HepG2 (cell line): ENCODE measurements around the gene WWC2. TPM values are rescaled to one million over a fixed set of nuclear protein-coding genes. Genes with fewer than 3 reads are reported as not detected.
A peak's percentile ranks its signal among the peaks of the same experiment; 100 is the strongest.

Experiments used
- ATAC-seq: fragments of 200-7000 bp; cut with Tn5 transposase; 3 replicates; pipeline ENCODE4 v1.9.1; 2020; ENCODE audit warnings: mild to moderate bottlenecking, moderate library complexity
- BruUV-seq: library from RNA; stranded (reverse); fragments of 400-500 nt; replicated peaks from 2 replicates; lab custom pipeline; 2021; lab: Mats Ljungman, UMichigan
- CTCF ChIA-PET: fragments of 300-600 bp; formaldehyde crosslinking; extraction: SDS; loops from one replicate; lab custom pipeline; 2021; ENCODE audit warnings: low total read pairs, inconsistent platforms, low intra/inter-chr PET ratio; lab: Yijun Ruan, JAX
- POLR2A ChIA-PET: fragments of 350-600 bp; sonication (Branson Sonifier 250); formaldehyde crosslinking; loops from one replicate; lab custom pipeline; 2020; ENCODE audit warnings: antibody characterized with exemption, inconsistent platforms; lab: Yijun Ruan, JAX
- DNase-seq: peaks from one replicate; pipeline ENCODE4 v3.0.0-alpha.2; 2015; ENCODE audit warnings: low spot score
- FAIRE-seq: peaks from 3 replicates; lab custom pipeline; 2011; peaks lifted over from hg19 to GRCh38; lab: Jason Lieb, UNC
- H2AFZ ChIP-seq: one replicate; pipeline ENCODE4 v1.6.1; 2011; ENCODE audit warnings: low read length, inconsistent platforms
- H3K27ac ChIP-seq: fragments of 300-600 bp; 3 replicates; pipeline ENCODE4 v1.8.0; 2011; ENCODE audit warnings: mixed run types, mild to moderate bottlenecking, mixed read lengths, low read length, inconsistent platforms; ENCODE audit not compliant: insufficient read depth; ENCODE audit errors: extremely low read length
- H3K27me3 ChIP-seq, 2 experiments: fragments of 200-600 bp in 1 of 2; 2 replicates in 1 of 2; 3 replicates in 1 of 2; pipeline versions ENCODE4 v1.6.0 to v1.8.0; 2011; ENCODE audit warnings: low read length in 2 of 2, mild to moderate bottlenecking in 2 of 2, moderate library complexity in 2 of 2, inconsistent platforms in 1 of 2; ENCODE audit not compliant: insufficient read depth in 2 of 2, control insufficient read depth in 1 of 2
- H3K36me3 ChIP-seq, 2 experiments: fragments of 200-600 bp in 1 of 2; replicated peaks in 1 of 2; 2 replicates in 1 of 2; 3 replicates in 1 of 2; pipeline versions ENCODE4 v1.5.1 to v1.8.0; 2011; ENCODE audit warnings: low read length in 2 of 2, inconsistent platforms in 1 of 2; ENCODE audit not compliant: insufficient read depth in 2 of 2, control insufficient read depth in 1 of 2
- H3K4me1 ChIP-seq: 2 replicates; pipeline ENCODE4 v1.5.1; 2012; ENCODE audit warnings: low read length, inconsistent platforms; ENCODE audit not compliant: insufficient read depth
- H3K4me2 ChIP-seq: 2 replicates; pipeline ENCODE4 v1.6.0; 2011; ENCODE audit warnings: low read depth, low read length, inconsistent platforms
- H3K4me3 ChIP-seq, 3 experiments: fragments of 200-600 bp in 1 of 3; sonication (generic), shearing (Covaris generic) in 1 of 3; replicated peaks in 1 of 3; 2 replicates each; pipeline ENCODE4 v1.5.1; 2011 to 2016; ENCODE audit warnings: low read length in 3 of 3, inconsistent platforms in 2 of 3, low read depth in 2 of 3, mild to moderate bottlenecking in 2 of 3, control low read depth in 1 of 3, mixed read lengths in 1 of 3; ENCODE audit not compliant: insufficient read depth in 1 of 3
- H3K79me2 ChIP-seq: one replicate; pipeline ENCODE4 v1.6.1; 2011; ENCODE audit warnings: low read length, inconsistent platforms; ENCODE audit not compliant: insufficient read depth
- H3K9ac ChIP-seq: 2 replicates; pipeline ENCODE4 v1.6.0; 2011; ENCODE audit warnings: mild to moderate bottlenecking, low read depth, low read length, inconsistent platforms; ENCODE audit not compliant: insufficient read depth
- H3K9me3 ChIP-seq: 2 replicates; pipeline ENCODE4 v1.5.1; 2012; ENCODE audit warnings: mild to moderate bottlenecking, low read length
- H4K20me1 ChIP-seq: 2 replicates; pipeline ENCODE4 v1.6.0; 2011; ENCODE audit warnings: inconsistent platforms, mild to moderate bottlenecking, low read length, moderate library complexity; ENCODE audit not compliant: insufficient read depth
- ARID3A ChIP-seq: IDR thresholded peaks from 2 replicates; pipeline ENCODE4 v1.6.1; 2012; ENCODE audit warnings: low read depth, low read length, improper control_type of control experiment
- ATF2 ChIP-seq: sonication (generic); formaldehyde crosslinking; IDR thresholded peaks from 2 replicates; pipeline ENCODE4 v1.4.0; 2020; ENCODE audit warnings: missing genetic modification reagents
- E2F1 ChIP-seq: sonication (generic); formaldehyde crosslinking; IDR thresholded peaks from 2 replicates; pipeline ENCODE4 v1.5.0; 2020; ENCODE audit warnings: missing genetic modification reagents
- GLI4 ChIP-seq: sonication (generic); formaldehyde crosslinking; IDR thresholded peaks from 2 replicates; pipeline ENCODE4 v1.5.1; 2020; ENCODE audit warnings: missing genetic modification reagents, mild to moderate bottlenecking, moderate library complexity, borderline replicate concordance
- HINFP ChIP-seq: sonication (generic); formaldehyde crosslinking; IDR thresholded peaks from 2 replicates; pipeline ENCODE4 v1.4.0; 2020; ENCODE audit warnings: low read depth, mild to moderate bottlenecking, missing genetic modification reagents
- KDM6A ChIP-seq: IDR thresholded peaks from 2 replicates; pipeline ENCODE4 v1.6.1; 2016; ENCODE audit warnings: low read depth
- NCOA1 ChIP-seq: sonication (generic); formaldehyde crosslinking; IDR thresholded peaks from 2 replicates; pipeline ENCODE4 v1.9.0; 2021; ENCODE audit warnings: missing genetic modification reagents
- TBX3 ChIP-seq: fragments of 450-650 bp; IDR thresholded peaks from 2 replicates; pipeline ENCODE4 v1.6.1; 2017; ENCODE audit warnings: antibody characterized with exemption, mild to moderate bottlenecking, inconsistent platforms, borderline replicate concordance
- ZBED4 ChIP-seq: sonication (generic); formaldehyde crosslinking; IDR thresholded peaks from 2 replicates; pipeline ENCODE4 v1.4.0; 2020; ENCODE audit warnings: missing genetic modification reagents, borderline replicate concordance
- ZNF296 ChIP-seq: sonication (generic); formaldehyde crosslinking; conservative IDR thresholded peaks from 2 replicates; pipeline ENCODE4 v1.5.0; 2020; ENCODE audit warnings: mild to moderate bottlenecking, missing genetic modification reagents
- ZNF335 ChIP-seq: sonication (generic); formaldehyde crosslinking; IDR thresholded peaks from 2 replicates; pipeline ENCODE4 v1.4.0; 2020; ENCODE audit warnings: missing genetic modification reagents
- ZNF614 ChIP-seq: IDR thresholded peaks from 2 replicates; pipeline ENCODE4 v1.6.1; 2018; ENCODE audit warnings: missing biosample characterization, missing genetic modification reagents, inconsistent platforms, borderline replicate concordance
- ZNF841 ChIP-seq: sonication (generic); formaldehyde crosslinking; IDR thresholded peaks from 2 replicates; pipeline ENCODE4 v1.8.1; 2023; ENCODE audit warnings: missing genetic modification reagents, borderline replicate concordance
- WGBS: methylation state at CpG from one replicate; pipeline ENCODE4 v1.1.6; 2017; ENCODE audit warnings: low lambda C conversion rate; 5-methylcytosine and 5-hydroxymethylcytosine counted together
- in situ Hi-C: cut with HindIII; loops from 2 replicates; pipeline ENCODE4 v1.10.0; 2017; ENCODE audit warnings: low pct_unique_long_range_greater_than_20kb; ENCODE audit not compliant: extremely low pct_ligation_motif_present
- intact Hi-C: fragments of 100-400 bp; cut with micrococcal nuclease; formaldehyde crosslinking; loops from one replicate; pipeline ENCODE4 v1.10.0; 2022; ENCODE audit not compliant: unreplicated experiment
- polyA plus RNA-seq, 8 experiments: library from polyadenylated mRNA; depleted of rRNA in 3 of 8; stranded (reverse) in 7 of 8; unstranded in 1 of 8; fragments of >200 nt; fragmentation: Illumina TruSeq in 4 of 8; extraction: Trizol in 4 of 8; gene quantifications; 2 replicates each; pipeline versions ENCODE4 v1.2.1 to v1.2.3, GENCODE V29; 2011 to 2016; ENCODE audit warnings: low read depth in 4 of 8, missing spikeins in 1 of 8, mixed read lengths in 1 of 8; ENCODE audit not compliant: insufficient read depth in 1 of 8
- total RNA-seq, 5 experiments: library from RNA; depleted of rRNA; stranded (reverse); fragments of >200 nt; fragmentation: Illumina TruSeq; extraction: Trizol; gene quantifications; 2 replicates each; pipeline ENCODE4 v1.2.3, GENCODE V29; 2016; ENCODE audit warnings: low read depth in 1 of 5

The WWC2 gene
- total and polyA plus RNA-seq, 2 of the 13 experiments (the other 11 are each of a cell fraction or from before 2014, with no cell fraction given): 40.0 to 50.1 TPM

GRCh38 chr4:183333202-183333601, 234.1 kb downstream of the WWC2 start (continued):
- TF ChIP-seq ATF2 (CRISPR knock-in tag): no peak
- TF ChIP-seq HINFP (CRISPR knock-in tag): no peak
- no peak for TF ChIP-seq ZNF614 (CRISPR knock-in tag)

- intact Hi-C loops (no loop called here), in situ Hi-C loops (no loop called here)
- H3K4me2 ChIP-seq: peak overlapping the region; percentile 49
- POLR2A ChIA-PET: no interaction called here
- no peaks in the 10 kb centered on the region for H3K36me3 ChIP-seq
- WGBS: 0% methylated on average over 6 of the region's 6 CpGs
- H3K9ac ChIP-seq: no peak overlapping the region
- no peaks in the 10 kb centered on the region; a peak in 1 of 5 replicates for H3K27me3 ChIP-seq
- no peaks in the 10 kb centered on the region for H3K79me2 ChIP-seq
- FAIRE-seq (no peak), DNase-seq (peak; percentile 81), ATAC-seq (peak; percentile 20; the same call in 1 of the 3 replicates)
- H3K9me3 ChIP-seq: no peaks in the 10 kb centered on the region
- no TSS peak for BruUV-seq
- 0 out of 6 replicates have a peak overlapping the region, but pooled peaks of 1 of the 3 experiments have one; percentile 3 for H3K4me3 ChIP-seq
- peaks cover 28% of the 10 kb centered on the region for H3K4me1 ChIP-seq
- H3K27ac ChIP-seq: no peak overlapping the region
- CTCF ChIA-PET: no interaction called here
- H2AFZ ChIP-seq: no peak overlapping the region
- no peaks in the 10 kb centered on the region for H4K20me1 ChIP-seq
- TF ChIP-seq ARID3A (peak; percentile 36; the same call in 1 of the 2 replicates), KDM6A (CRISPR knock-in tag) (no peak), ZBED4 (CRISPR knock-in tag) (no peak), NCOA1 (CRISPR knock-in tag) (no peak), ZNF841 (CRISPR knock-in tag) (no peak), GLI4 (CRISPR knock-in tag) (no peak), TBX3 (peak; percentile 28; the same call in 1 of the 2 replicates), ZNF335 (CRISPR knock-in tag) (no peak), ZNF296 (no peak), E2F1 (CRISPR knock-in tag) (no peak)
These were observed 234.9 kb downstream of the WWC2 start for GRCh38 chr4:183333983-183334382.
